Activated T-helper 17 cell treated with anti-CD3 and anti-CD28 coated beads, Interleukin-2, amount 50 U/mL, for 72 hours (primary cell): Measurements from ENCODE around the gene OSM. TPM values are rescaled to one million over a fixed set of nuclear protein-coding genes. Genes with fewer than 3 reads are reported as not detected.

Experiments
- ATAC-seq: fragments of 150-1000 bp; cut with Tn5 transposase; replicated peaks from 2 replicates; pipeline ENCODE4 v1.10.0; 2021; ENCODE audit warnings: mild to moderate bottlenecking, moderate library complexity
- H3K27ac Mint-ChIP-seq: one replicate; pipeline ENCODE4 v1.8.0; 2022; ENCODE audit warnings: mixed read lengths
- H3K27me3 Mint-ChIP-seq: one replicate; pipeline ENCODE4 v1.8.0; 2022; ENCODE audit warnings: mixed read lengths
- H3K36me3 Mint-ChIP-seq: one replicate; pipeline ENCODE4 v1.8.0; 2022; ENCODE audit warnings: low read depth, mild to moderate bottlenecking, mixed read lengths
- H3K4me1 Mint-ChIP-seq: one replicate; pipeline ENCODE4 v1.8.0; 2022; ENCODE audit warnings: mixed read lengths
- H3K4me3 Mint-ChIP-seq: one replicate; pipeline ENCODE4 v1.8.0; 2022; ENCODE audit warnings: mild to moderate bottlenecking, mixed read lengths
- H3K9me3 Mint-ChIP-seq: one replicate; pipeline ENCODE4 v1.8.0; 2022; ENCODE audit warnings: mixed read lengths
- total RNA-seq, 2 donors: library from RNA; stranded (reverse); gene quantifications; one replicate each; pipeline ENCODE4 v1.2.3, GENCODE V29; 2022

Gene OSM
- total RNA-seq, 2 donors from 2014 or later = 41.1 to 88.6 TPM

DNA sequence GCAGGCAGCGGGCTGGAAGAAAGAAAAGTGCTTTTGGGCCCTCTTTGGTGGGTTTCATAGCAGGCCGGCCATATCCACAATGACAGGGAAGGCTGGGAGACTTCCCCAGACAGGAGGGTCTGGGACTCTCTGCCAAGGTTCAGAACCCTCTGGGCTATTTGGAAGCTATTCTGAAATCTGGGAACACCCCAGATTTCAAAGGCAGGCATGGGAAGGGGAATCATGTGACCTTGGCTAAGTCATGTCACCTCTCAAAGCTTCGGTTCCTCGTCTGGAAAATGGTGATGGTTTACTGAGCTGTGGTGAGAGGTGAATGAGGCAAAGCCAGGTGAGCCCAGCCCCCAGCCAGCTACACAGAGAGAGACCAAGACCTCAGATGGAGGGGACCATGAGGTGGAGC is 18.0 kb upstream of the OSM start:
- H3K9me3 Mint-ChIP-seq = no peaks in the 10 kb centered on the region
- H3K36me3 Mint-ChIP-seq = no peaks in the 10 kb centered on the region
- H3K4me1 Mint-ChIP-seq = peaks cover 14% of the 10 kb centered on the region
- peak overlapping the region; percentile 58 for H3K27ac Mint-ChIP-seq
- no peaks in the 10 kb centered on the region for H3K27me3 Mint-ChIP-seq
- no peak overlapping the region for H3K4me3 Mint-ChIP-seq
- ATAC-seq = no peak

DNA sequence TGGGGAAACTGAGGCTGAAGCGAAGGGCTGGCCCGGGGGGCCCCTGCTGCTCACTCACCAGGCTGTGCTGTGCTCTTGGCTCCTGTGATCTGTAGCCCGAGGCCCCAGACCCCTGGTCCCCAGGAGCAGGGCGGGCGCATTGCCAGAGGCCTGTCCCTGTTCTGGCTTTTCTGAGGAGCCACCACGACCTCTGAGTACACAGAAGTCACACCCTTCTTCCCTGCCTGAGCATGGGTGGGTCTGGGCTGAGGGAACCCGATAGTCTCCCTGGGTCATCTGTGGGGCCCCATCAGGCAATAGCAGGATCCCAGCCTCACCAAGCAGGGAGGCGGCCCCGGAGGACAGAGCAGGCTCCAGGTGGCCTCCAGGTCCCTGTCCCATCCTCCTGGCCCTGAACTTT is 17.5 kb upstream of the OSM start:
- ATAC-seq = no peak
- H3K9me3 Mint-ChIP-seq = no peaks in the 10 kb centered on the region
- peak overlapping the region; percentile 58 for H3K27ac Mint-ChIP-seq
- H3K36me3 Mint-ChIP-seq = no peaks in the 10 kb centered on the region
- H3K27me3 Mint-ChIP-seq = no peaks in the 10 kb centered on the region
- H3K4me3 Mint-ChIP-seq = no peak overlapping the region
- H3K4me1 Mint-ChIP-seq = peaks cover 14% of the 10 kb centered on the region

DNA sequence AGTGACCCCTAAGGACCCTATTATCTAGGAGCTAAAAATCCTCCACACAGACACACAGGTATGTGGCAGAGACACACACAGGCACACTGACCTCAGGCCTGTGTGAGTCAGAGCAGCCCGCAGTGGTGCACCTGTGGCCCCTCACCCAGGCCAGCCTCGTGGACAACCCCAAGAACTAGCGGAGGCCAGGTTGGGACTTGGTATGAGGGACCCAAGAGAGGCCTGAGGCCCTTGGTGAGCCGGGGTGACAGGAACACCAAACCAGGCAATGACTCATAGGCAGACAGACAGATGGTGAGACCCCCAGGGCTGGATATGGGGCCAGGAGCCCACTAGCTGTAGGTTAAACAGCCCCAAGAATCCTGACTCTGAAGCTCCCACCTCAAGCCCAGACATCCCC is 16.7 kb upstream of the OSM start:
- H3K4me3 Mint-ChIP-seq = no peak overlapping the region
- ATAC-seq = no peak
- H3K9me3 Mint-ChIP-seq = no peaks in the 10 kb centered on the region
- no peaks in the 10 kb centered on the region for H3K27me3 Mint-ChIP-seq
- peaks cover 20% of the 10 kb centered on the region for H3K4me1 Mint-ChIP-seq
- H3K27ac Mint-ChIP-seq = peak overlapping the region; percentile 28
- H3K36me3 Mint-ChIP-seq = no peaks in the 10 kb centered on the region

DNA sequence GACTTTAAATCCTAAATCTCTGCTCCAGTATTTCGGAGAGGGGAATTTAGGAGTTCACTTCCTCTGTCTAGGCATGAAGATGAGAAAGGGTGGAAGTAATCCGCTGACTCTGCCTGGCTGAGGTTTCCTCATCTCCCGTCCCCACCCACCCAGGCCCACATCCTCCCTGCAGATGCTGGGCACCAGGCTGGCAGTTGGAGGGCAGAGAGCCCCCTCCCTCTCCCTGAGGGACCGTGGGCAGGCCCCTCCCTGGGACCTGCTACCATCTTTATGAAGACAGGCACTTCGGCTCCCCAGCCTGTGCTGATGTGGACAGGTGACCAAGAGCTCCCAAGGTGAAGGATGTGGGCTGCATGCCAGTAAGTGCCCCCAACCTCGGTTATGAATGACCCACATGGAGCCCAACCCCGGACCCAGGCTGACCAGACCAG is 16.0 kb upstream of the OSM start:
- Mint-ChIP-seq H3K4me1 (peaks cover 14% of the 10 kb centered on the region), H3K27ac (peak overlapping the region; percentile 33), H3K4me3 (peak overlapping the region; percentile 15), H3K9me3 (no peaks in the 10 kb centered on the region), H3K27me3 (no peaks in the 10 kb centered on the region), H3K36me3 (no peaks in the 10 kb centered on the region)
- ATAC-seq = peak; percentile 16

DNA sequence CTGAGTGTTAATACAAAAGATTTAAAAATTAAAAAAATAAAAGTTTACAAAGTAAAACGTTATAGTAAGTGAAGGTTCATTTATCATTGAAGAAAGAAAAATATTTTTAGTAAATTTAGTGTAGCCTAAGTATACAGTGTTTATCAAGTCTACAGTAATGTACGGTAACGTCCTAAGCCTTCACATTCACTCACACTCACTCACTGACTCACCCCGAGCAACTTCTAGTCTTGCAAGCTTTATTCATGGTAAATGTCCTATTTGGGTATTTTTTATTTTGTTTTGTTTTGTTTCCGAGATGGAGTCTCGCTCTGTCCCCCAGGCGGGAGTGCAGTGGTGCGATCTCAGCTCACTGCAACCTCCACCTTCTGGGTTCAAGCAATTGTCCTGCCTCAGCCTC is 13.9 kb upstream of the OSM start:
- Mint-ChIP-seq H3K9me3 (no peaks in the 10 kb centered on the region), H3K27ac (no peak overlapping the region), H3K4me1 (peaks cover 22% of the 10 kb centered on the region)

DNA sequence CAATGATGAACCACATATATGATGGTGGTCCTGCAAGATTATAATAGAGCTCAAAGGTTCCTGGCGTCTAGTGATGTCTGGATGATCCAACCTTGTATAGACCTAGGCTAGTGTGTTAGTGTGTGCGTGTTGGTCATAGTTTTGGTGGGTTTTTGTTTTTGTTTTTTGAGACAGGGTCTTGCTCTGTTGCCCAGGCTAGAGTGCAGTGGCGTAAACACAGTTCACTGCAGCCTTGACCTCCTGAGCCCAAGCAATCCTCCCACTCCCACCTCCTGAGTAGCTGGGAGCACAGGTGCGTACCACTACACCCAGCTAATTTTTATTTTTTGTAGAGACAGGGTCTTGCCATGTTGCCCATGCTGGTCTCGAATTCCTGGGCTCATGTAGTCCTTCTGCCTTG is 13.3 kb upstream of the OSM start:
- no peak overlapping the region for H3K27ac Mint-ChIP-seq
- no peaks in the 10 kb centered on the region for H3K27me3 Mint-ChIP-seq
- no peaks in the 10 kb centered on the region for H3K9me3 Mint-ChIP-seq
- no peak overlapping the region for H3K4me3 Mint-ChIP-seq
- no peak for ATAC-seq
- no peaks in the 10 kb centered on the region for H3K36me3 Mint-ChIP-seq
- peaks cover 22% of the 10 kb centered on the region for H3K4me1 Mint-ChIP-seq

More for the DNA sequence above, 13.9 kb upstream of the OSM start:
- Mint-ChIP-seq H3K27me3 (no peaks in the 10 kb centered on the region), H3K36me3 (no peaks in the 10 kb centered on the region), H3K4me3 (no peak overlapping the region)
- no peak for ATAC-seq

DNA sequence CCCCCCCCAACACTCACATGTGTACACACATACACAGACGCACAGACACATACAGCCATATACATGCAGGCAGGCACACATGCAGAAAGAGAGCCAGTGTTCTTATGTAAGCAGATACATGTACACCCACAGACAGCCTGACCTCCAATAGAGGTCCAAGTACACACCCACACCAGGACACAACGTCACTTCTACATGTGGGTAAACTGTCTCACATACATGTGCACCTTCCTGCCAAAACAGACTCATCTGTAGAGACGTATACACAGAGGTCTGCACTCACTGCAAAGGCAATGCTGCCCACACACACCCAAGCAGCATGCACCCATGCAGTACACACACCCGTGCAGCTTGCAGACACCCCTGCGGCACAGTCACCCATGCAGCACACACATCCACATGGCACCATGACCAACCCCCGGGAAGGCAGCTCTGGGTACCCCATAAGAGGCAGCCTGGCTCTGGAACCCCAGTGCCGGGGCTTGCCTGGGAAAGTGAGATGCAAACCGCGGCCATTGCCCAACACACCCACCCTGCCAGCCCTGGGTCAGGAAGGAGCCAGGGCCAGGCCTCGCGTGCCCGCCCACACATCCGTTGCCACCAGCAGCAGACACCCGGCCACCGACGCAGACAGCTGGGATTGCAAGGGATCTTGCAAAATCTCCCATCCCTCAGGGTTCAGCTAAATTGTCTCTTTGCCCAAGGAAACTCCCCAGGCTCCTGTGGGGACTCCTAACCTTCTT is 12.6 kb upstream of the OSM start:
- no peaks in the 10 kb centered on the region for H3K9me3 Mint-ChIP-seq
- H3K27ac Mint-ChIP-seq = no peak overlapping the region
- peak; percentile 29 for ATAC-seq
- no peaks in the 10 kb centered on the region for H3K36me3 Mint-ChIP-seq
- no peaks in the 10 kb centered on the region for H3K27me3 Mint-ChIP-seq
- H3K4me3 Mint-ChIP-seq = no peak overlapping the region
- peaks cover 26% of the 10 kb centered on the region for H3K4me1 Mint-ChIP-seq

DNA sequence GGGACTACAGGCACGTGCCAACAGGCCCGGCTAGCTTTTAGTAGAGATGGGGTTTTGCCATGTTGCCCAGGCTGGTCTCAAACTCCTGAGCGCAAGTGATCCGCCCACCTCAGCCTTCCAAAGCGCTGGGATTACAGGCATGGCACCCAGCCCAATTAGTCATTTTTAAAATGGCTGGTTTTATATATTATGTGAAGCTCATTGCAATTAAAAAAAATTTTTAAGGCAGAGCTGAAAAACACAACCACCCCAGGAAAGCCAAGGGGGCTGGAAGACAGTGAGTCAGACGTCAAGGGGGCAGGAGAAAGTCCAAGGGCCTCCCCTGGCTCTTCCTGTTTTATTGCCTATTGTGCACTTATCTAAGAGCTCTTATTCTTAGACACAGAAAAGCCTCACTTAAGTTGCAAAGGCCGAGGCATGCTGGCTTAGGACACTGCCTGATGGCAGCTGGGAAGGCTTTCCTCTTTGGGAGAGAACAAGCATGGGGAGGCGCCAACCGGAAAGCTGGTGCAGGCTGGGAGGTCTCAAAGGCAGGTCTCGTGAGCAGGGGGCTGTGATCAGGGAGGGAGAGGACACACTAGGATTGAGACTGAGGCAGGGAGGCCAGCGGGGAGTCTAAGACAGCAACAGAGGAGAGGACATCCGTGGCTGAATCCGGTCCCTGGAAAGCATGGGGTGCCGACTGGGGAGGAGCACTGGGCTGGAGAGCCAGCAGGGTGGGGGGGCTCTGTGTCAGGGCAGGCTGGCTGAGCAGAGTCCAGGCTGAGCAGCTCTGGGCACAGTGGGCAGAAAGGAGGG is 11.1 kb upstream of the OSM start:
- Mint-ChIP-seq H3K9me3 (no peaks in the 10 kb centered on the region), H3K4me1 (peaks cover 22% of the 10 kb centered on the region), H3K27me3 (no peaks in the 10 kb centered on the region), H3K27ac (peak overlapping the region; percentile 33), H3K4me3 (no peak overlapping the region), H3K36me3 (no peaks in the 10 kb centered on the region)
- ATAC-seq = no peak

DNA sequence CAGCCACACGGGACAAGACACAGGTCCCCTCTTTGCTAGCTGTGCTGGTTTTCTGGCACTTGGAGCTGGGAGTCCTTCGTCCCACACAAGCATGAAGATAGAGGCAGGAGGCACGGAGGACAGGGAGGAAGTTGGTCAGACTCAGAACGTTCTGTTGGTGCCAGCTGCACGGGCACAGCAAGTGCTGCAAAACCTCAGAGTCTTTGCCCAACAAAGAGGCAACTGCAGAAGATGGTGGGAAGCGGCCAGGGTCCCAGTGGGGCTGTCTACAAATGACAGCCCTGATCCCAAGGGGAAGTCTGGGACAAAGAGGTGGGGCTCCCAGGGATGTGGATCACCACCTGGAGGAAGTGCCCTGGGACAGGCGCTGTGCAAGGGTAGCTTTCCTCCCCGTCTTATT is 9.4 kb upstream of the OSM start:
- H3K4me1 Mint-ChIP-seq = peaks cover 18% of the 10 kb centered on the region
- H3K4me3 Mint-ChIP-seq = peak overlapping the region; percentile 72
- peak overlapping the region; percentile 66 for H3K27ac Mint-ChIP-seq

DNA sequence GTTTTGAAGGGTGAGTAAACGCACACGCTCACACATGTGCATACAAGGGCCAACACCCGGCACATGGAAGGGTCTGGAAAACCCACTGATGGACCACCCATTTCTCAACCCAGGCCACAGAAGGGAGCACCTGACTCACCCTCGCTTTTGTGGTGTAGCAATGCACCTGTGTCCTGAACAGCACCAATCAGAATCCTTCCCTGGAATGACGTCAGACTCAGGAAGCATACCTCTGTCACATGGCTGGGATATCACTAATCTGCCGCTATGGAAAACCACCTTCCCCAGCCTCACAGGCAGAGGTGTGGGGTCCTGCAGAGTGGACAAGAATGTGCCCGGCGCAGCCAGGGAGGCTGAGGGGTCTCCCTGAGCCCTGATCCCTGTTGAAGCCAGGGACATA is 9.0 kb upstream of the OSM start:
- Mint-ChIP-seq H3K36me3 (peaks cover 1% of the 10 kb centered on the region), H3K4me1 (peaks cover 18% of the 10 kb centered on the region), H3K9me3 (no peaks in the 10 kb centered on the region), H3K4me3 (peak overlapping the region; percentile 72), H3K27me3 (no peaks in the 10 kb centered on the region), H3K27ac (peak overlapping the region; percentile 66)
- peak; percentile 64 for ATAC-seq

More for the DNA sequence above, 9.4 kb upstream of the OSM start:
- peak; percentile 10 for ATAC-seq
- H3K36me3 Mint-ChIP-seq = no peaks in the 10 kb centered on the region
- no peaks in the 10 kb centered on the region for H3K9me3 Mint-ChIP-seq
- no peaks in the 10 kb centered on the region for H3K27me3 Mint-ChIP-seq

DNA sequence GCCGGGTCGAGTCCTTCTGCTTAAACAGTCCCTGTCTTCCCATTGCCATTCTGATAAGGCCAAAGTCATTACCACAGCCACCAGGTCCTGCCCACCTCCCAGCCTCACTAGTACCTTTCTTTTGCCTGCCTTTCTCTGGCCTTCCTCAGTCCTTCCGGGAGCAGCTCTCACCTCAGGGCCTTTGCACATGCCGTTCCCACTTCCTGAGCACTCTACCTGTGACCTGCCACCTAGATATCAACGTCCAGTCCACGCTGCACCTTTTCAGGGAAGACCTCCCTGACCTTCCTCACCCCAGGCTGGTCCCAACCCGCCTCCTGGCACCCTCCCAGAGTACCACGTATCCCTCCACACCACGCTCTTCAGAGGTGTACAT is 7.8 kb upstream of the OSM start:
- H3K36me3 Mint-ChIP-seq = peaks cover 13% of the 10 kb centered on the region
- no peak overlapping the region for H3K4me3 Mint-ChIP-seq
- H3K4me1 Mint-ChIP-seq = peaks cover 18% of the 10 kb centered on the region
- no peaks in the 10 kb centered on the region for H3K27me3 Mint-ChIP-seq
- H3K9me3 Mint-ChIP-seq = no peaks in the 10 kb centered on the region
- H3K27ac Mint-ChIP-seq = no peak overlapping the region
- no peak for ATAC-seq

DNA sequence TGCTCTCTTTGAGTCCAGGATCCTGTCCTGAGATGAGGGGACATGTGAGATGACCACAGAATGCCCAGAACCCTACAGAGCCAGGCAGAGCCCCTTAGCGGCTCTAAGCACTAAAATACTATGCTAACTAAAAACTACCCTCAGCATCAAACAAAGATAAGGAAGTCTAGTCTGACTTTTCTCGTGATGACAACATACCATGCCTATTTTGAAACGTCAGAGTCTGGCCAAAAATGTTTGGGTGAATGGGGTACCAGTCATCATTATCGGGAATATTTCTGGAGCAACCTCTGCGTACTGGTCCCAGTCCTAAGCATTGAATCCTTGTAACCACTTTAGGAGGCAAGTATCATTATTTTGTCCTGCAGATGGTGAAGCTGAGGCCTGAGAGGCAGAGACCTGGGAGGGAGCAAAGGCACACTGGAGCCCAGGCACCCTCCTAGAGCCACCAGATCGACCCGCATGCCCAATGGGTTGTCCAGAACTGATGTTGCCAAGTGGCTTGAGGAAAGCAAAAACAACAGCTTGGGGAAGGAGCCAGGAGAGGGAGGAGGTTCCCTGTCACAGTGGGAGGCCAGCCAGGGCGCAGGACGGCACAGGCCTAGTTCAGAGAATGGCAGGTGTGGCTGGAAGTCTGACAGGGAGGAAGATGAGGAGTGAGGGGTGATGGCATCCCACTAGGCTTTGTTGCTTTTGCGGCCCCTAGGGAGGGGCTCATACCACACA is 7.2 kb upstream of the OSM start:
- Mint-ChIP-seq H3K9me3 (no peaks in the 10 kb centered on the region), H3K27me3 (no peaks in the 10 kb centered on the region), H3K4me1 (peaks cover 15% of the 10 kb centered on the region), H3K36me3 (peaks cover 19% of the 10 kb centered on the region), H3K4me3 (no peak overlapping the region), H3K27ac (no peak overlapping the region)
- no peak for ATAC-seq

DNA sequence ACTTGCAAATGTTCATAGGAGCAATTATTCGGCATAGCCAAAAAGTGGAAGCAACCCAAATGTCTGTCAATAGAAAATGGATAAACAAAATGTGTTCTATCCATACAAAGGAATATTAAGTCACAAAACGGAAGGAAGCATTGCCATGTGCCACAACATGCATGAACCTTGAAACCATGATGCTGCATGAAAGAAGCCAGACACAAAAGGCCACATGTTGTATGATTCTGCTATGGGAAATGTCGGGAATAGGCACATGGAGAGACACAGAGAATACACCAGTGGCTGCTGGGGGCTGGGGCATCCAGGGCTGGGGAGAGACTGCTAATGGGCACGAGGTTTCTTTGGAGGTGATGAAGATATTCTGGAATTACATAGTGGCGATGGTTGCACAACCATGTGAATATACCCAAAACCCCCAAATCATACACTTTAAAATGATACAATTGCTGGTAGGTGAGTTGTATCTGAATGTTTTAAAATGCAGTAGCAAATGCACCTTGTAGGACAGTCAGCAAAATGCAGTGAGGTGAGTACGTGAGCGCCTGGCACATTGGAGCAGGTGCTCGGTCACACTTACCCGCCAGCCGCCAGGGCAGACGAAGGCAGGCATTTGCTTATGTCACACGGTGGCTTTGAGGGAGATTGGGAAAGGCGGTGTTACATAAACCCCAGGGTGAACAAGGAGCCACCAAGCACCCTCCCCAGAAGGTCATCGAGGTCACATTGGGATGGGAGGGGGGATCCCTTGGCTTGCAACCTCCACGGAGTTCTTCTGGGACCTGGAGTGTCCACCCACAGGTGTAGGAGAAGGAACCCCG is 6.3 kb upstream of the OSM start:
- peaks cover 19% of the 10 kb centered on the region for H3K4me1 Mint-ChIP-seq
- peaks cover 27% of the 10 kb centered on the region for H3K36me3 Mint-ChIP-seq
- no peak overlapping the region for H3K4me3 Mint-ChIP-seq
- no peaks in the 10 kb centered on the region for H3K9me3 Mint-ChIP-seq
- no peaks in the 10 kb centered on the region for H3K27me3 Mint-ChIP-seq
- ATAC-seq = no peak
- H3K27ac Mint-ChIP-seq = no peak overlapping the region

DNA sequence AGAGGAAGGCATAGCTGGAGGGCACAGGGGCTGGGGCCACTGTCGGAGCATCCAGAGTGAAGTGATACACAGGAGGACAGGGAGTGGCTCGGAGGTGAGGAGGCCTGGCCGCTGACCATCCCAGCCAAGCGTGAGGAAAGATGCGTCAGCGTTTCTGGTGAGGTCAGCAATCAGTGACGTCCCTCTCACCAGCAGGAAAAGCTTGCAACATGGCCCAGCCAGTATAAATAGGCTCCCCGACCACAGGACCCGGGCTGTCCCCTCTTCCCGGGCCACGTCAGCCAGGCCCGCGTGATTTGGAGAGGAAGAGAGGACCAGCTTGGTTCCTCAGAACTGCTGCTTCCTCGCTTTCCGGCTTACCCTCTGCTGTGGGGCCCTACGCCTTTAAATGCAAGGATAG is 4.2 kb upstream of the OSM start:
- ATAC-seq = no peak
- Mint-ChIP-seq H3K27me3 (no peaks in the 10 kb centered on the region), H3K27ac (no peak overlapping the region), H3K9me3 (no peaks in the 10 kb centered on the region), H3K4me1 (peaks cover 13% of the 10 kb centered on the region), H3K4me3 (no peak overlapping the region), H3K36me3 (peaks cover 48% of the 10 kb centered on the region)
